NCI-H2081 (cell line): ENCODE data around the gene AMMECR1.
"Not testable (repeated sequence)": the region's sequence is repeated elsewhere in the genome, so short reads cannot be mapped to it uniquely, and the experiment has no call there.

Experiments used
- DNase-seq, 2 experiments: peaks; one replicate each; lab custom pipeline; 2025; lab: John Stamatoyannopoulos, UW

AMMECR1 gene

DNA sequence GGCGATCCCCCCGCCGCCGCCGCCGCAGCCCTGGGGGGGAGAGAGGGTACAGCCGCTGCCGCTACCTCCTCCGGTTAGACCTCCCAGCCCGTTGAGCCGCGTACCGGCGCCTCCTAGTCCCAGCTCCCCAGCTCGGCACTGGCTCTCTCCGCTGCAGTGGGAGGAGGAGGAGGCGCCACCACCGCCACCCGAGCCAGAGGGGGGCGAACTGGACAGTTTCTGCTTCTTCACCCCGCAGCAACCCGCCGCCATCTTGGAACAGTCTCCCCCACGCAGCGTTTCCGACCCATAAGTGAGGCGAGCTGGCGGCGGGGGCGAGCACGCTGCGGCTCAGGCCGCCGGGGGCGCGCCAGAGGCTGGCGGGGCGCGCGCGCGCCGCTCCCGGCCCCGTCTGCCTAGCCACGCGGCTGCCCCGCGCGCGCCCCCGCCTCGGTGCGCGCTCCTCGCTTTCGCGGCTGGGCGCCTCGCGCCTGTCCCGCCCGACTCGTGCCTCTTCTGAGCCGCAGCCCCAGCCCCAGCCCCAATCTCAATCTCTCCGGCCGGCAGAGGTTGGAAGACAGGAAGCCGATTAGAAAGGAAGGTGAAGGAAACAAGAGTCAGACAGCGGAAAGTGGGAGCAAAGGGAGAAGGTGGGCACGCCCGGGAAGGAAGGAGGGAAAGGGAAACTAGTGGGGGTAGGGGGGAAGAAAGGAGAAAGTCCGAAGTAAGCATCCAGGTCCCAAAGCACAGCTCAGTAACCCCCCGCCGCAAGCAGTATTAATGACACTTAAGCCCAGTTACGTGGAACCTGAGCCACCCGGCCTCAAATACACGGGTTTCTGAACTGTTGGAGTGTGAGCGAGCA lies at the start of gene AMMECR1:
Gene AMMECR1 (minus strand): TSS at position 266 of the 844 bp plus-strand sequence. CDS start 14 bp downstream, at position 252.
- DNase-seq: peak; percentile 88 to 94

DNA sequence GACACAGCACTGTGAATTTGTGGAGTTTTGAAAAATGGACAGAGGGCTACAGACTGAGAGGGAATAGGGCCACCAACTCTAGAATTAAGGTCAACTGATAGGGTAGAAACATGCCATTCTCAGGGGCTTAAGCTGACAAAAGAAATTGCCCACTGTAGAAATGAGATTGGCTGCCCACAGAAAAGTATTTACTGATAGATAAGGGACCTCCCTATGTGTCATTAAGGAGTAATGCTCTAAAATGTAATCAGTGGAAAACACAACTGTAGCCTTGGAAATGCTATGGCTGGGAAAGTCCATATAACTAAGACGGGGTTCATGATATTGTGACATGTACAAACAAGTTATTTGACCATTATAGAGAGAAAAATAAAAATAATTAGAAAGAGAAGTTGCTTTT lies 45.4 kb upstream of the AMMECR1 start:
- DNase-seq: no peak

DNA sequence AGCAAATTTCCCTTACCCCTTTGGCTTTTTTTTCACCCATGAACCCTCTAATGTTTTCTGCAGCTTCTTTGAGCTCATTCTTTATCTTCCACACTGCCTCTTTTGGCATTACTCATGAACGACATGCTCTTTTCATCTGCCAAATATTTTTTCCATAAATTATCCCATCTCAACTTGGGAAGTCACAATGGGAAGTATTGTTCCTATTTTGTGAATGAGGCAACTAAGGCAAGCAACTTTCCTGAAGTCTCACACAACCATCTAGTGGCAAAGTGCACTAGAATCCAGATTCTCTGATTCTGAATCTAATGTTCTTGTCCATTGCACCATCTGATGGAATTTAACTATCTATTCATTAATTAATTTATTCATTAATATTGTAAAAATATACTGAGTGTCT lies 41.4 kb upstream of the AMMECR1 start:
- no peak for DNase-seq

DNA sequence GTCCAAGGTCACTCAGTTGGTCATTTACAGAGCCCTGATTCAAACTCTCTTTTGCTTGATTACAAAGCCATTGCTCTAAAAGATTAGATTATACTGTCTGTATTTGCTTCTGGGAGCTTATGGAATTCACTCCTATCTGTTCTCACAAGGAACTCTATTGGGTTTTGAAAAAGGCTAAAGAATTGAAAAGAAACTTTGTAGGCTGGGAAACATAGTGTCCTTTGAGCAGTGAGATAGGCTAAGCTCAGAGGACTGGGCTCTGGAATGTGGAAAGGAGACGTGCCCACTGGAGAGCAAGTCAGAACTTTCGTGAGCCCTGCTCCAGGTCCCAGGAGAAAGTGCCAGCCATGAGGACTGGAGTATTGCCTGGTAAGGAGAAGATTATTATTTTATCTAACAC lies 40.7 kb upstream of the AMMECR1 start, which contains the start of gene RTL9:
Gene RTL9 (plus strand): TSS at position 301 of the 400 bp plus-strand sequence. CDS start 91,770 bp downstream, outside the sequence.
- no peak for DNase-seq

DNA sequence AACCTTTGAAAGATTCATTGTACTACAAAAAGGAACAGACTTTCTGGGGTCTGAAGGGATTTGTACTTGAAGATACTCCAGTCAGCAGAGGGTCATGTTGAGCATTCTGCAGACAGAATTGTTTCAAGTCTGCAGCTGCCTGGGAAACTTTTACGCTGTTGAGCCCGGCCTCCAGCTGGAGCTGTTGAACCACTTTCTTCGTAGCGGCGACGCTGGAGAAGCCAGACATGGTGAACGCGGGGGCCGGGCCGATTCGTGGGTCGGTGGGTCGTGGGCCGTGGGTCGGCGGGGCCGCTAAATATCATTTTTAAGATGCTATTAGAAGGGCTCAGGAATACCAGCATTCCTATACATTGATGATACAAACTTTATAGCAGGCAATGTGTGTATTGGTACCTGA lies 28.8 kb upstream of the AMMECR1 start:
- DNase-seq: no peak

DNA sequence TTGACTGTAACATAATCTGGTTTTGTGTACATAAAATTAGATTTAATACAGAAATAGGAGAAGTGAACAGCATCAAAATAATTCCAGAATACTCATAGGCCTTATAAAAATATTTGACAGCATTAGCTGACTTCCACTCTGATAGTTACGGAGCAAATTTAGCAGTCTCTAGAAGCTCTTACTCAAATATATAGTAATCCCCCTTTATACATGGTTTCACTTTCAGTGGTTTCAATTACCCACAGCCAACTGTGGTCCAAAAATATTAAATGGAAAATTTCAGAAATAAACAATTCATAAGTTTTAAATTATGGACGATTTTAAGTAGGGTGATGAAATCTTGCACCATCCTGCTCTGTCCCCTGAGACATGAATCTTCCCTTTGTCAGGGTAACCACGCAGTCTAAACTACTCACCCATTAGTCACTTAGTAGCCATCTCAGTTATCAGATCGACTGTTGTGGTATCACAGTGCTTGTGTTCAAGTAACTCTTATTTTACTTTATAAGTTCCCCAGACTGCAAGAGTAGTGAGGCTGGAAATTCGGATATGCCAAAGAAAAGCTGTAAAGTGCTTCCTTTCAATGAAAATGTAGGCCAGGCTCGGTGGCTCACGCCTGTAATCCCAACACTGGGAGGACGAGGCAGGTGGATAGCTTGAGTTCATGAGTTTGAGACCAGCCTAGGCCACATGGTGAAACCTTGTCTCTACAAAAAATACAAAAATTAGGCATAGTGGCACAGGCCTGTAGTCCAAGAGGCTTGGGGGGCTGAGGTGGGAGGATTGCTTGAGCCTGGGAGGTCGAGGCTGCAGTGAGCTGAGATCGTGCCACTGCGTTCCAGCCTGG lies 23.5 kb upstream of the AMMECR1 start:
- DNase-seq: no peak

DNA sequence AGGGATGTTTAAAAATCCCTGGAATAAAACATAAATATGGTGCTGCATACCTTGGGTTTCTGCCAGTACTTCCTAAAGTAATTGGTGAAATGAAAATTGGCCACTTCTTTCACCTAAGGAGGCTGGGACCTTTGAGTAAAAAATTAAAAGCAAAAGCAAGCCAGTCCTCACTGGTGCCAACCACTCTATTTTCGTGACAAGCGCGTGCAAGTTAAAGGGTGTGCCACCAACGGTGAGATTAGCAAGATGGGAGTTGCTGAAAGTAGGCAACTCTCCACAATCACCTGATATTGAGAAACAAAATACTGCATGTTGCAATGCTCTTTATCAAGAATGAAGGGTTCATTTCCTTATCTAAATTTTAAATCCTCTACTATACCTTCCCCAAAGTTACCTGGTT lies 21.1 kb upstream of the AMMECR1 start:
- DNase-seq: peak in 1 of 2 experiments; percentile 26

DNA sequence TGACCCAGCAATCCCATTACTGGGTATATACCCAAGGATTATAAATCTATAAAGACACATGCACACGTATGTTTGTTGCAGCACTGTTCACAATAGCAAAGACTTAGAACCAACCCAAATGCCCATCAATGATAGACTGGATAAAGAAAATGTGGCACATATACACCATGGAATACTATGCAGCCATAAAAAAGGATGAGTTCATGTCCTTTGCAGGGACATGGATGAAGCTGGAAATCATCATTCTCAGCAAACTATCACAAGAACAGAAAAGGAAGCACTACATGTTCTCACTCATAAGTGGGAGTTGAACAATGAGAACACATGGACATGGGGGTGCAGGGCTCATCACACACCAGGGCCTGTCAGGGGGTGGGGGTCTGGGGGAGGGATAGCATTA lies 15.6 kb upstream of the AMMECR1 start:
- not testable (repeated sequence) for DNase-seq

DNA sequence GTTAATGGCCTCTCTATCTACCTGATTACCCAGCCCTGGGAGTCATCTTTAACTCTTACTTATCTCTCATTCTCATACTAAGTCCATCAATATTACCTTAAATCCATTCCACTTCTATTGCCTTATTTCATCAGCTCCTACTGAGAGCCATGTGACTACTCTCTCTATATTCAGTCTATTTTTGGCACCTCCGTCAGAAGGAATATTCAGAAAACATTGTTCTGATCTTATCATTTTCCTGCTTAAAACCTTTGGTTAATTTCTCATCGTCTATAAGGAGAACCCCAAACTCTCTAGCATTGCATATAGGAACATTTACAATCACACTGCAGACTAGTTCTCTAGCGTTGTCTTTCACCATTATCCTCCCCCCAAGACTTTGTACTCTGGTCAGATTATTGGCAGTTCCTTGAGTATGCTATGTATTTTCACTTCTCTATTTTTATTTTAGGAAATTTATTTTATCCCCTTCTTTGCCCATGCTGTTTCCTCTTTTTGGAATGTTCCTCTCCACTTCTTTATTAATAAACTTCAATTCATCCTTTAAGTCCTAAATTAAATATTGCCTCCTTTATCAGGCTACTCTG lies 13.7 kb upstream of the AMMECR1 start:
- DNase-seq: no peak

DNA sequence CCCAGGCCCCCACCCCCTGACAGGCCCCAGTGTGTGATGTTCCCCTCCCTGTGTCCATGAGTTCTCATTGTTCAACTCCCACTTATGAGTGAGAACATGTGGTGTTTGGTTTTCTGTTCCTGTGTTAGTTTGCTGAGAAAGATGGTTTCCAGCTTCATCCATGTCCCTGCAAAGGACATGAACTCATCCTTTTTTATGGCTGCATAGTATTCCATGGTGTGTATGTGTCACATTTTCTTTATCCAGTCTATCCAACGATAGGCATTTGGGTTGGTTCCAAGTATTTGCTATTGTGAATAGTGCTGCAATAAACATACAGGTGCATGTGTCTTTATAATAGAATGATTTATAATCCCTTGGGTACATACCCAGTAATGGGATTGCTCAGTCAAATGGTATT lies 10.7 kb upstream of the AMMECR1 start:
- not testable (repeated sequence) for DNase-seq

DNA sequence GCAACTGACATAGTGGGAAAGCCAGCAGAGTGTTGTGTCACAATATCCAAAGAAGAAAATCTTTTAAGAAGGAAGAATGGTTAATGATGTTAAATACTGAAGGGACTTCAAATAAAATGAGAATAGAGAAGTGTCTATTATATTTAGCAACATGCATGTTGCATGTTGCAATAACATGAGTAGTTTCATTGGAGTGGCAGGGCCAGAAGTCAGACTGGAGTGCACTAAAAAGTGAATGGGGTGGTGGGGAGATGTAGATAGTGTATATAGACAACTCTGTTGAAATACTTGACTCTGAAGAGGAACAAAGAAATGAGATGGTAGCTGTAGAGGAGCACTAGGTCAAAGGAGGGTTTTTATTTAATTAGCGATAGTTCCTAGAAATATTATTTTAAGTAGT lies 9.5 kb upstream of the AMMECR1 start:
- DNase-seq: no peak

DNA sequence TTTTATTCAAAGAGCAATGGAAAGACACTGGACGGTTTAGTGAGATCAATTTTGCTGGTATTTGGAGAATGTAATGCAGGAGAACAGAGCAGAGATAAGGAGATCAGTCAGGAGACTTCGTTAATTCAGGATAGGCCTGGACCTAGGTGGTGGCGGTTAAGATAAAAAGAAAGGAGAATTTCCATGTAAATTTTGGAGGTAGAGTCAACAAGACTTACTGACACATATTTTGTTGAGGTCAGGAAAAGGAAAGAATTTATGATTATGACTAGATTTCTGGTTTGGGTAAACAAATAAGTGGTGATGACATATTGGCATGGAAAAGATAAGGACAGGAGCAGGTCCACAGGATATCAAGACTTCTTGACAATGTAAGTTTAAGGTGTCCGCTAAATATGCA lies 8.8 kb upstream of the AMMECR1 start:
- no peak for DNase-seq

DNA sequence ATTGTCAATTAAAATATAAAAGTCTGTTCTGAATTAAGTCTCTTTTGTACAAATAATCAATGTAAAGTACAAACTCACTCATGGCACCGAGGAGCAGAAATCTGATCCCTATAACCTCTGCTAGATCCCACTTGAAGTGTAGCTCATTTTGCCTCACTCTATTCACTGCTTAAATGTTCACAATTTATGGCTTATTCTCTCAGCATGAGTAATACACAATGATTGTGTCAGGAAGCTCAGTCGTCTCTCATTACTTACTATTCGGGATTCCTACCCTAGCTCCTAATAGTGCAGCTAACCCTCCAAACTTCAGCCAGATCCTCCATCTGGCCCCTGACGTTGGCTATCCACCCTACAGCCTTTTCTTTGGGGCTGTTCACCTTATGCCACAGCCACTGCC lies 4.7 kb upstream of the AMMECR1 start:
- DNase-seq: peak in 1 of 2 experiments; percentile 69

DNA sequence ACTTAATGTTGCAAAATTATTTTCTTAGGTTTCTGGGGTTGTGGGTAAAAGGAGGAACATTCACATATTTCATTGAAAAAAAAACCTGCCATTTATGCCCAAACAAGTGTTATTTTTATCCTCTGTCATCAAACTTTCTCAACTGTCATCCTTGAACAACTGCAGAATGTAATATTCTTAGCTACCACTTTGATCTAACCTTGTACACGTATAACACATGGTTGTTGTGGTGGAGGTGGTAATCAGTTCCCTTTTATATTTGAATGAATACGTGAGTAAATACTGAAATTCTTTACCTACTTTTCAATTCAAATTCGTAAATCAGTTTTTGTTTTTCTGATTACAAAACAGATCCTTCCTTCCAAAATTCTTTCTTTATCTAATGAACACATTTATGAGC lies 3.8 kb upstream of the AMMECR1 start:
- no peak for DNase-seq

DNA sequence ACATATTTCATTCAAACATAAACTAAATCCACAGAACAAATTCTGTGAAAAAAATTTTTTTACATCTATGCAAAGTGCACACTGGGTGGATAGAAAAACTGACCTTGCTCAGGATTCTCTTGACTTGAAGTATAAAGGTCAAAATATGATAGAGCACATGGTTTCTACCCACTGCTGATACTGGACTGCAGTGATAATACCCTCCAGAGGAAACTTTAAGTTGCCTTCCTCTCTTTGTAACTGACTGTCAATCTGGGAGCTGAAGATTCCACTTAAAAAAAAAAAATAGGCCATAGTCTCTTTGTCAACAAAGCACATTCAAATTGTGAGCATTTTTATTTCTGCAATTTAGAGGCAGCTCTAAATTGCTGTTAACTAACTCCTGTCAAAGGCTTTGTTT lies 3.2 kb upstream of the AMMECR1 start:
- DNase-seq: no peak

DNA sequence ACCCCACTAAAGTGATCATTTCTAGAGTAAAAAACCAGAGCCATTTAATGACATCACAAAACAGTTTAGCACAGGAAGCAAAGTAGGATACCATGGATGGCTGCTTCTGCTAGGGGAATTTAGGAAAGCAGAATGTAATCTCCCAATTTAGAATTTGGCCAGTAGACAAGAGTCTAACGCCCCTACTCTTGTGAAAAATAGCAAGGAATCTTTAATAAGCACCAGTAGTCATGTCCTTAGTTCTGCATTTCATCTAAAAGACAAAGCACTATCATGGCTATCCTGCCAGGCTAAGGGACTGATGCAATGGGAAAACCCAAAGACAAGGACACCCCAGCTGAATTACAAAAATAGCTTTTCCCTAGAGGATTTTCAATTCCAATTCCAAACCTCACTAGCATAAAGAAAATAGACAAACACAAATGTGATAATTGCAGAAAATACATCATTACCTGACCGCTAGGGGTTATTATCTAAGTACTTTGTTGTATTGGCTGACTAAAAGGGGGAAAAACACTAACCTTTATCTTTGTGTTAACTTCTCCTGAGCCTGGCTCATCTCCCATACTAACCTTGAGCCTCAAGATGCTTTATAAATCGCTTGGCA lies 2.6 kb upstream of the AMMECR1 start:
- DNase-seq: no peak

DNA sequence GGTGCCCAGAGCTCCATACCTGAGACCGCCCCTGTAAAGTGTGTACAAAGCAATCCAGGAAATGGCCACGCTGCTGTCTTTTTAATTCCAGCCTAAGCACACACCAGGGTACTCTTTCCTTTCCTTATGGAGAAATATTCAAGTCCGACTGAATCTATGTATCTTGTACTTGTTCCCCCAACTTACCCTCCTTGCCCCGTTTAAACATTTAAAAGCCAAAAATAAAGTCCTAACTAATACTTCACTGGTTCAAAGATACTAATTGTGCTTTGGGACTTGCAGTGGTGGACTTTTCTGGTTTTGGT lies 731 bp upstream of the AMMECR1 start:
- DNase-seq: peak; percentile 70 to 87

DNA sequence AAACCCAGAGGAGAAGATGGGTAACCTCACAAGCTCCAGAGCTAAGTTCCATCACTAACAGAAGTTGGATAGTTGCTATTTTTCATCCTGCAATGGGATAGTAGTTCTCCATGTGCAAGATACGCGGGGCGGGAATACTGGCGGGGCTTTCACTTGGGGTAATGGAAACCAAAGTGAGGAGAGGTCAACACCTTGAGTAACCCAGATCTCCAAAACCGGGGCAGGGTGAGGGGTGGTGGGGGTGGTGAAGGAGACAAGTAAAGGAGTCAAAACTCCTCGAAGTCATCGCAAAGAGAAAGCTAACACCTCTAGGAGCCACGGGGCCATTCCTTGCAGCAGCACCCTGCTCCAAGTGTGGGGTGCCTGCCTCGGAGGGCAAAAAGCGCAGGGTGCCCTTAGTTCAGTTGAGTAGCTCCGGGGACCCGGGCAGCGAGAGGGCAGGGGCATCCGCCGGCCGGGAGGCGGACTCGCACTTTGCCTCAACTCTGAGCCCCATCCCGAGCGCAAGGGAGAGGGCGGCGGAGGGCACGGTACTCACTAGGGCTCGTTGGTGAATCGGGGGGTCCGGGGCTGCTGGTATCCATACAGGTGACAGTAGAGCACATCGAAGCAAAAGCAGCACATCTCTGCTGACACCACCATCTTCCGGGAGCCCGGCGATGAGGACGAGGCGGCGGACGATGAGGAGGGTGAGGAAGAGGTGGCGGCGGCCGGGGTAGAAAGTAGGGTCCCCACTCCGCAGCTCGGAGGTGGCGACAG lies 645 bp downstream of the AMMECR1 start:
- DNase-seq: peak in 1 of 2 experiments; percentile 8

DNA sequence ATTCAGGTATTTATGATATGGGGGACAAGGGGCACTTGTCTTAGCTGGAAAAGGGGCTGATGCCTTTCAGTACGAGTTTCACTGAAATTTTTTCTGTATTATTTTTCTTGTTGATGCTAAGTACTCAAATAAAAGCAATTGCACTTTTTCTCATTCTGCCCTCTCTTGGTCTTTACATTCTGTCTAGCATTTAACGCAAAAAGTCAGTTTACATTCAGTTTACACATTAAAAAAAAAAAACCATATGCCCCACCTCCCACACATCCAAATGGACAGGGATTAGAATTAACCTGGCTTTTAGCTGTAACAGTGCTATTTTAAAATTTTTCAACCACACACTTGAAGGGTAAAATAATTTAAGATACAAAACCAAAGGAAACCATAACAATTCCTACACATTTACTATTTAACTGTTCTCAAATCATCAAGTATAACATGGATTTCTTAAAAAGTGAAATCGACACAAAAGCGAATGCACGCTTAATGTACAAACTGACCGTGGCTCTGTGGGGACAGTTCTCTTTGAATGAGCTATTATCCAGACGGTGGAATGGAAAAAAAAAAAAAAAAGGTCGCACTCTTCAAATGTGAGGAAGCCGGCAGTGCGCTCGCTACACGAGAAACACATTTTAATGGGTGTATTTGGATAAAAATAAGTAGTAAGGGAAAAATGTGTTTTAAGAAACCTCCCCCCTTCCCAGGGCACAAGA lies 1.4 kb downstream of the AMMECR1 start:
- no peak for DNase-seq

DNA sequence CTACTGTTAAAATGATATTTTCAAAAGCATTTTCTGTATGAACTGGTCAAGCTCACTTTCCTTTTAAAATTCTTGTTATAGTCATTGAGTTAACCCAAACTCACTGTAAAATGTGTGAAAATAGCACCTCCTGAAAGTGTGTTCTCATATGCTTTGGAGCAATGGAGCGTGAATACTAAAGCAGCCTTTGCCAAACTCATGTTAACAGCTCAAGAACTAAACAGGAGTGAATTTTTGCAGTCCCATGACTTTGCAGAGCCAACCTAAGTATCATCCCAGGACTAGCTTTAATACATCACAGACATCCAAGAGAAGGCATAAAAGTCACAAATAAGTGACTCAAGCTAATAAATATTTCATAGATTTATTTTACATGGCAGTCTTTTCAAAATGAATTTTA lies 2.3 kb downstream of the AMMECR1 start:
- no peak for DNase-seq
